Fibroblast of the aortic adventitia (primary cell): ENCODE measurements around the gene FLT3. TPM values are rescaled to one million over a fixed set of nuclear protein-coding genes. Genes with fewer than 3 reads are reported as not detected.

Experiments used
- DNase-seq: peaks from one replicate; pipeline ENCODE4 v3.0.0-alpha.2; 2010; ENCODE audit warnings: low read depth
- H3K4me3 ChIP-seq: 2 replicates; pipeline ENCODE4 v1.5.1; 2011; ENCODE audit warnings: low read depth, mild to moderate bottlenecking, control low read depth, low read length, moderate library complexity
- total RNA-seq: library from RNA; depleted of rRNA; stranded (reverse); fragments of >200 nt; gene quantifications from 2 replicates; pipeline ENCODE4 v1.2.3, GENCODE V29; 2012; ENCODE audit warnings: low replicate concordance
- TF ChIP-seq, protein P1 (sequence below): IDR thresholded peaks from 2 replicates; pipeline ENCODE4 v1.5.1; 2011; ENCODE audit warnings: mild to moderate bottlenecking, low read length, control low read depth, inconsistent platforms; ENCODE audit not compliant: insufficient read depth

FLT3 gene
- total RNA-seq, 1 donor = not detected

DNA sequence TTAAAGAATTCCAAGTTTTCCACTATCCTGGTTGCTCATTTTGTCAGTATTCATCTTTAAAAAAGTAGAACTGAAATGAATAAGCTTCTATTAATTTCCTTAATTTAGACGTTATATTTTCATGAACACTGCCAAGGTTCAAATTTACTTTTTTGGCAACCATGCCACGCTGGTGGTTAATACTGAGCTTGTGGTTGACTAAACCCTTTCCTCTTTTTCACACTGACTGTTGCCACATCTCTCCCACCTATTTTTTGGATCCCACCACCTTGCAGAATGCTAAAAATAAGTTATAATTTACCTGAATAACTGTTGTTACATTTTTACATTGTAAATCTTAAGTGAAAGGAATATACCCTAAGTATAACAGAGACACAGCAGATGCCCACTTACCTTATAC, 45.0 kb downstream of the FLT3 start:
- TF ChIP-seq, protein P1, sequence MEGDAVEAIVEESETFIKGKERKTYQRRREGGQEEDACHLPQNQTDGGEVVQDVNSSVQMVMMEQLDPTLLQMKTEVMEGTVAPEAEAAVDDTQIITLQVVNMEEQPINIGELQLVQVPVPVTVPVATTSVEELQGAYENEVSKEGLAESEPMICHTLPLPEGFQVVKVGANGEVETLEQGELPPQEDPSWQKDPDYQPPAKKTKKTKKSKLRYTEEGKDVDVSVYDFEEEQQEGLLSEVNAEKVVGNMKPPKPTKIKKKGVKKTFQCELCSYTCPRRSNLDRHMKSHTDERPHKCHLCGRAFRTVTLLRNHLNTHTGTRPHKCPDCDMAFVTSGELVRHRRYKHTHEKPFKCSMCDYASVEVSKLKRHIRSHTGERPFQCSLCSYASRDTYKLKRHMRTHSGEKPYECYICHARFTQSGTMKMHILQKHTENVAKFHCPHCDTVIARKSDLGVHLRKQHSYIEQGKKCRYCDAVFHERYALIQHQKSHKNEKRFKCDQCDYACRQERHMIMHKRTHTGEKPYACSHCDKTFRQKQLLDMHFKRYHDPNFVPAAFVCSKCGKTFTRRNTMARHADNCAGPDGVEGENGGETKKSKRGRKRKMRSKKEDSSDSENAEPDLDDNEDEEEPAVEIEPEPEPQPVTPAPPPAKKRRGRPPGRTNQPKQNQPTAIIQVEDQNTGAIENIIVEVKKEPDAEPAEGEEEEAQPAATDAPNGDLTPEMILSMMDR = no peak
- no peak for DNase-seq
- no peak overlapping the region for H3K4me3 ChIP-seq

DNA sequence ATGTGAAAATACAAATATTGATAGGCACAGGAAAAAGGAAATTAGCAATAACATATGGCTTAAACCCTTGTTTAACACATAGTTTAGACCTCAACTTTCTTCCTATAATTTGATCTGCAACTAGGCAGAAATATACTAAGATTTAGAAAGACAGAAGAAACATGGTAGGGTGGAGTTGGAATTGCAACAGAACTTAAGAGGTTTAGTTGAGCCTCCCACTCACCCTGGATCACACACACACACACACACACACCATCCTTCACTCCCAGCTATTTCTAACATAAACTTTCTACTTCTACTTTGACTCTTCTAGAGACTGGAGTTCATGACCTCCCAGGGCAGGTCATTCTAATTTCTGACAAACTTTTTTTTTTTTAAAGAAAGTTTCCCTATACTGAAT, 47.4 kb downstream of the FLT3 start:
- TF ChIP-seq, protein P1 = no peak
- no peak for DNase-seq
- H3K4me3 ChIP-seq = no peak overlapping the region

DNA sequence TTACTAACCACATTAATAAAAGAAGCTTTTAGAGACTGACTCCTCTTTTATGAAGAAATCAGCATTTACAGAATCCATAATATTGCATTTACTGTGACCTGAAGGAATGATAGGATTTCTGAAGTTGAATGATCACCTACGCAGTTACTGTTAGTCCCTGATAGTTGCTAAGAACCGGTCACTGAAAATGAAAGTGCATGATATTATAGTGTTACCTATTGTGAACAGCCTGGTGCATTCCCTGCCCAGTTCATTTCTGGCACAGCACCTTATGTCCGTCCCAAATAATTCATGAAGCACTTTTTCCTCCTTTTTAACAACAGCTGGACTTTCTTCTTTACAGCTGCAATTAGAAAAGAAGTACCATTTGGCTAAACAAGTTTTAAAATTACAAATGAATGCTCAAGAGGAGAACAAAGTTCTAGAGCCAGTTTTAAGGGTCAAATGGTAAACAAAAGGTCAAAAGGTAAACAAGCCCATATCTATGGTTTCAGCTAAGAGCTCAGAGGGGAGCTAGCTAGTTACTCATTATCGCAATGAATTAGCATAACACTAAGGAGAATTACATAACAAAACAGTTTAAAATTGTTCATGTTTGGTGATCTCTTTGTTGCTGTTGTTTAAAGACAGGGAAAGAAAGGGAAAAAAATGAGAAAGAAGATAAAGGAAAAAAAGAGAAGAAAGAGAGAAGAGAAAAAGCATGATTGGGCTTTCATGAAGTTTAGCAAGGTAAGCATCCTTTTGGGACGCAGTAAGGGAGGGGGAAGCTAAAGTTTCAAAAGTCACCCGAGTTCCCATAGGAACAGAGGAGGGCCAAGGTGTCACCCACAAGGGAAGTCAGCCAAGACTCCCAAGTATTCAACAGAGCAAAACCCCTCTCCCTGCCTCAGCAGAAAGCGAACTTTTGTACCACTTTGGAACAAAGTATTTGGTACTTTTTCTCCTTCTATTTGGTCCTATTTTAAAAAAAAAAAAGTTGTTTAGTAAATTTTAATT, 50.2 kb downstream of the FLT3 start:
- DNase-seq = no peak
- no peak overlapping the region for H3K4me3 ChIP-seq
- TF ChIP-seq, protein P1 = no peak

DNA sequence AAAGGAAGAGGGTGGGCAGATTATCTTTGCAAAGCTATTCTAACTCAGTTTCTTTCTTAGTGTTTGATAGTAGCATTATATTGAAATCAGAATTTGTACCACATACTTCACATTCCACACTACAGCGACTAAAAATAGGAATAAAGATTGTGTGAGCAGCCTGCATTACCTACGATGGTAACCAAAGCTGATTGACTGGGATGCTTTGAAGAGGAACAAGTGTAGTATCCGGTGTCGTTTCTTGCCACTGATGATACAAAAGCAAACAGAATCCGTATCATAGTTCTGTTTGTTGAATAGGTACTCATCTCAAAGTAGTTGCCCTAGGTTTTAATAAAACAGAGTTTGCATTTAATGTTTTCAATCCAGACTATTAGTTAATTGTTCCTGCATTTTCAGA, 51.2 kb downstream of the FLT3 start:
- no peak overlapping the region for H3K4me3 ChIP-seq
- DNase-seq = no peak
- TF ChIP-seq, protein P1 = no peak

DNA sequence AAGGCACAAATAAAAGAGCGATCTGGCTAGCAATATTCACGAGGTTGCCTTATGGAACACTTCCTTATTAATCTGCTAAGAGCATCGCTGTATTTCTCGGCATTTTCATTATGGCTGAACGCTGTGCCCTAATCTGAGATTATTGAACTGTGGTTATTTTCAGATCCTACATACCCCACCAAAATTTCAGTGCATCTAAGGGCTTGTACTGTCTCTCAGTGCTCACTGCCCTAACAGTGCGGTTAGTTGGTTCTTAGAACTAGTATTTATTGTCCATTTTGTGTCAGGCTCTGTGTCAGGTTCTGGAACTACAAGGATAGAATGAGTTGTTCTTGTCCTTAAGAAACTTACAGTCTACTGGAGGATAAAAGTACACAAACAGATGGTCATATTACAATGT, 51.6 kb downstream of the FLT3 start:
- no peak overlapping the region for H3K4me3 ChIP-seq
- TF ChIP-seq, protein P1 = no peak
- no peak for DNase-seq

DNA sequence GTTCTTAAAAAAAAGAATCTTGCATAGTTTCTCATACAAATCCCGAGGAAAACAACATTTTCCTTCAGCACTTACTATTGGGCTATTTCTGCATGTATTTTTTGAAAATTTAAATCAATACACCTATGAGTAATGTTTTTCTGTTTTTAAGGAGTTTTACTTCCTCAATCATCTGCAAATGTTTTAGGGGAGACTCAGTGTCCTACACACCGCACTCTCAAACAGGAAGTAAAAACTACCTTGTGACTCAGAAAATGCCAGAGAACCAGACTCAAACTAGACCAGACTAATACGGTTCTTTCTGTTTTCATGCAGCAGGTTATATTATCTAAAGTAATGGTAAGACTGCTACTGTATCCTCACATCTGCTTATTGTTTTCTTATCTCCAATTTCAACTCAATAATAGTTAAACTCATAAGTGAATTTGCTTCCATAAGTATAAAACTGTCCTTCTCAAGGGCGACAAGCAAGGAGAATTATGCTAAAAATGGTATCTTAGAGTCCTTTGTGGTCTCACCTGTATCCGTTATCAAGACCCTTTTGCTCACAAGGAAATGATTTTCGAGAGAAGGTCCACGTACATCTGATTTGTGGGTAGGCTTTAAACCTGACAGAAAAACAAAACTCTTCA, 52.5 kb downstream of the FLT3 start:
- no peak for DNase-seq
- TF ChIP-seq, protein P1 = no peak
- H3K4me3 ChIP-seq = no peak overlapping the region
